Measurements from ENCODE around the gene MRPS31. TPM values are rescaled to one million over a fixed set of nuclear protein-coding genes. Genes with fewer than 3 reads are reported as not detected.

The MRPS31 gene
- total RNA-seq, 2 donors from 2014 or later, result 17.8 to 31.5 TPM

- no peak overlapping the region for H3K4me3 ChIP-seq
- TF ChIP-seq, protein P1, sequence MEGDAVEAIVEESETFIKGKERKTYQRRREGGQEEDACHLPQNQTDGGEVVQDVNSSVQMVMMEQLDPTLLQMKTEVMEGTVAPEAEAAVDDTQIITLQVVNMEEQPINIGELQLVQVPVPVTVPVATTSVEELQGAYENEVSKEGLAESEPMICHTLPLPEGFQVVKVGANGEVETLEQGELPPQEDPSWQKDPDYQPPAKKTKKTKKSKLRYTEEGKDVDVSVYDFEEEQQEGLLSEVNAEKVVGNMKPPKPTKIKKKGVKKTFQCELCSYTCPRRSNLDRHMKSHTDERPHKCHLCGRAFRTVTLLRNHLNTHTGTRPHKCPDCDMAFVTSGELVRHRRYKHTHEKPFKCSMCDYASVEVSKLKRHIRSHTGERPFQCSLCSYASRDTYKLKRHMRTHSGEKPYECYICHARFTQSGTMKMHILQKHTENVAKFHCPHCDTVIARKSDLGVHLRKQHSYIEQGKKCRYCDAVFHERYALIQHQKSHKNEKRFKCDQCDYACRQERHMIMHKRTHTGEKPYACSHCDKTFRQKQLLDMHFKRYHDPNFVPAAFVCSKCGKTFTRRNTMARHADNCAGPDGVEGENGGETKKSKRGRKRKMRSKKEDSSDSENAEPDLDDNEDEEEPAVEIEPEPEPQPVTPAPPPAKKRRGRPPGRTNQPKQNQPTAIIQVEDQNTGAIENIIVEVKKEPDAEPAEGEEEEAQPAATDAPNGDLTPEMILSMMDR (IDR thresholded peaks at IDR 0.05), result no peak
- DNase-seq (ENCODE audit: low spot score), result no peak
- H3K27me3 ChIP-seq, result no peaks in the 10 kb centered on the region
- no peak overlapping the region for H3K27ac ChIP-seq
- H3K36me3 ChIP-seq, result peaks cover 16% of the 10 kb centered on the region
- no peaks in the 10 kb centered on the region for H3K4me1 ChIP-seq
- no peaks in the 10 kb centered on the region for H3K9me3 ChIP-seq
Observed at GRCh38 chr13:40801255-40802217, 30.5 kb upstream of the MRPS31 start.

DNA sequence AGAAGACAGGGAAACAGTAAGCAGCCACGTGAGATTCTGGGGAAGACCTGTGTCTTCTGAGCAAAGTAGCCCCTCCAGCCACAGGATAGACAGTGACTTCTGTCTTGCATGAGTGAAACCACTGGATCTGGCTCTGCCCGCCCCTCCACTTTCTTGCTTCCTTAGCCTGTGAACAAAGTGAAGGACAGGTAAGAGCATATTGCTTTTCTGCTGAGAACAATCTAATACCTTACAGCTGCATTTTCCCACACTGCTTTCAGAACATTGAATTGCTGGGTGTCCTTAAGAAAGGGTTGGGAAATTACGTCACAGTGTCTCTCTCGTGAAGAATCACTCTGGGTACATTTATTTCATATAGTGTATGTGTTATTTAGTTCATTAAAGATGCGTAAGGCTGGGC, 29.6 kb upstream of the MRPS31 start:
- H3K36me3 ChIP-seq, result peaks cover 16% of the 10 kb centered on the region
- TF ChIP-seq, protein P1 (IDR thresholded peaks at IDR 0.05), result no peak

DNA sequence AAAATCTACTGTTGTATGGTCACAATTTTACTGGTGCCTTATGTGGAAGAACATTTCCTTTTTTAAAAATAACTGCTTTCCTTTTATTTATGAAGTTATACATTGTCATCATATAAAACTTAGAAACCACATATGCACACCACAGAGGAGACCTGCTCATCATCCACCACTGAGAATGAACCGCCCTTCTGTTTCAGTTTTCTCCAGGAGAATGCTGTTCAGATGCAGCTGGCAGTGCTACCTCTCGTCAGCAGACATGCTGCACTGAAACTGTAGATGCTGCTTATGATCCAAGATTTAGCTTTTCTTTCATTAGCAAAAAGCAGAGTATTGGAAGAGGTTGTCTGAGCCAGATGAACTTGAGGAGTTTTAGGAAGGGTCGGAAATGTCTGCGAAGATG, 28.5 kb upstream of the MRPS31 start:
- TF ChIP-seq, protein P1 (IDR thresholded peaks at IDR 0.05), result no peak
- no peaks in the 10 kb centered on the region for H3K27me3 ChIP-seq
- H3K27ac ChIP-seq, result no peak overlapping the region
- no peaks in the 10 kb centered on the region for H3K4me1 ChIP-seq
- H3K36me3 ChIP-seq, result peaks cover 16% of the 10 kb centered on the region
- no peak for DNase-seq (ENCODE audit: low spot score)
- H3K9me3 ChIP-seq, result no peaks in the 10 kb centered on the region
- no peak overlapping the region for H3K4me3 ChIP-seq

More for the DNA sequence above, 29.6 kb upstream of the MRPS31 start:
- no peak for DNase-seq (ENCODE audit: low spot score)
- no peak overlapping the region for H3K4me3 ChIP-seq
- H3K27ac ChIP-seq, result no peak overlapping the region
- no peaks in the 10 kb centered on the region for H3K27me3 ChIP-seq
- no peaks in the 10 kb centered on the region for H3K4me1 ChIP-seq
- no peaks in the 10 kb centered on the region for H3K9me3 ChIP-seq

- Histone ChIP-seq H3K27ac (no peak overlapping the region), H3K36me3 (peaks cover 16% of the 10 kb centered on the region), H3K4me1 (no peaks in the 10 kb centered on the region), H3K27me3 (no peaks in the 10 kb centered on the region), H3K4me3 (no peak overlapping the region), H3K9me3 (no peaks in the 10 kb centered on the region)
- no peak for DNase-seq (ENCODE audit: low spot score)
- TF ChIP-seq, protein P1 (IDR thresholded peaks at IDR 0.05), result no peak
Observed at GRCh38 chr13:40798380-40798779, 27.4 kb upstream of the MRPS31 start.

DNA sequence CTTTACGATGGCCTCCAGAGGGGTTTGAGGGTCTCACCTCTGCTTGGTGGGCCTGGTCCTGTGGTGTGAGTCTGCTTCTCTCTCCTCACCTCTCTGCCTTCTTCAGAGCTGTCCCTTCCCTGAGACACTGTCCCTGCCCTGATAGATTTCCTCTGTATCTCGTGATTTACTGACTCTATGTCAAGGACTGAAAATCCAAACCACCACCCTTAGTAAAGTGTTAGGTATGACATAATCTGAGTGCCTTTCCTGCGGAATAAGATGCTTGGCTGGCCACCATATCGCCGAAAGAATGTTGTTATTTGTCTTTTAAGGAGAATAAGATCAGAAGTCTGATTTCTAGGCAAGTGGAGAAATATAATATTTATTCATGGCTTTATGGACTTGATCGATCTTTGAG, 25.7 kb upstream of the MRPS31 start:
- peak; percentile 16 for DNase-seq (ENCODE audit: low spot score)
- Histone ChIP-seq H3K27ac (no peak overlapping the region), H3K27me3 (no peaks in the 10 kb centered on the region), H3K4me3 (no peak overlapping the region), H3K36me3 (peaks cover 16% of the 10 kb centered on the region), H3K4me1 (no peaks in the 10 kb centered on the region), H3K9me3 (no peaks in the 10 kb centered on the region)
- TF ChIP-seq, protein P1 (IDR thresholded peaks at IDR 0.05), result no peak

All from right atrium auricular region (tissue), 2 donors.